ENCODE results near the gene CELSR2.

Gene CELSR2

GRCh38 chr1:109252167-109252892, 3.0 kb downstream of the CELSR2 start:
- no peak for DNase-seq

- DNase-seq = no peak
These were observed 3.8 kb downstream of the CELSR2 start for GRCh38 chr1:109252893-109253802.

GRCh38 chr1:109253803-109254620, 4.7 kb downstream of the CELSR2 start:
- DNase-seq = no peak

DNA sequence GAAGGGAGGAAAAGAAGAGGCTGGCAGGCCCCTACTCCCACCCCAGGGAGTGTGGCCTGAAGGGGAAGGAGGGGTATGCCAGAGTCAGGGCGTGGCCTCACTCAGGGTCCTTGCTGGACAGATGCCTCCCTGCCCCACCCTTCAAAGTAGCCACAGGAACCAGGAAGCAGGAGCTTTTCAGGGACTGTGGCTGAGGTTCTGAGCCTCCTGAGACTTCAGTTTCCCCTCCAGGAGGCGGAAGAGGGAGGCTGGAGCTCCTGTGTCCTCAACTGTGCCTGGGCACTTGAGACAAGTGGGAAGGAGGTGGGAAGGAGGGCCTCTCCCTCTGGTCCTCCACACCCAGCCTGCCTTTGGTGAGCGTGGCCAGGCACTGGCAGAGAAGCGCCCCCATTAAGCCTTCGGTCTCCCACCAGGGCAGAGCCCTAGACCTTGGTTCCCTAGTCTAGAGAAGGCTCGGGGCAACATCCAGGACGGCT, 5.3 kb downstream of the CELSR2 start:
- no peak for DNase-seq

- DNase-seq = no peak
These were observed 5.8 kb downstream of the CELSR2 start for GRCh38 chr1:109255097-109255651.

DNA sequence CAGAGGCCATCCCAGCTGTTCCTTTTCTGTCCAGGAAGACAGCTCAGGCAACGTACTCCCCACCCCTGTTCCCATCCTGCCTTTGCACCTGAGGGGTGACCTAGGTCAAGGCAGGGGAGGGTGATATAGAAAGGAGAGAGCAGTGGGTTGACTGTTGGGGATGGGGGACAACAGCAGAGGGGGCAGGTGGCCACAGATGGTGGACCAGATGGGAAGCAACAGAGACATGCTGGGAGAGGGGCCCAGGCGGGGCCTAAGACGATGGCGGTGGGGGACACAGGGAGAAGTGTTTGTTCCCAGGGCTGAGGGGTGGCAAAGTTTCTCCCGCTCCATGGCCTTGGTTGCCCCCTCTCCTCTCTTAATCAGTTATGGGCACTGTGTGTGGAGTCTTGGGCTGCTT, 6.3 kb downstream of the CELSR2 start:
- DNase-seq = no peak

DNA sequence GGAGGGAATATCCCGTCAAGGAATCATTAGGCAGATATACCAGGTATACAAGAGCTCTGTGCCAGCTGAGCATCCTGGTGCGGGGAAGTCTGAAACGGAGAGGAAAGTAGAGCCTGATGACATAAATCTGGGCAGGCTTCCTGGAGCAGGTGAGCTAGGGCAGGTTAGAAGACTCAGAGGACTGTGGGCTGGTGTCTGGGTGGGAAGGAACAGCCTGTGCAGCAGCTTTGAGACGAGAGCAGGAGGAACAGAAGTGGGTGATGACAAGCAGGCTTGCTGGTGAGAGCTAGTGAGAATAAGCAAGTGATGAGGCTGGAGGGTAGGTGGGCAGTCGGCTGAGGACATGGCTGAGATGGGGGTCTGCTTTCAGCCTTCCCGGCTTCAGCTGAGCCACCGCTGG, 6.7 kb downstream of the CELSR2 start:
- DNase-seq = no peak

GRCh38 chr1:109256971-109257681, 7.8 kb downstream of the CELSR2 start:
- DNase-seq = no peak

DNA sequence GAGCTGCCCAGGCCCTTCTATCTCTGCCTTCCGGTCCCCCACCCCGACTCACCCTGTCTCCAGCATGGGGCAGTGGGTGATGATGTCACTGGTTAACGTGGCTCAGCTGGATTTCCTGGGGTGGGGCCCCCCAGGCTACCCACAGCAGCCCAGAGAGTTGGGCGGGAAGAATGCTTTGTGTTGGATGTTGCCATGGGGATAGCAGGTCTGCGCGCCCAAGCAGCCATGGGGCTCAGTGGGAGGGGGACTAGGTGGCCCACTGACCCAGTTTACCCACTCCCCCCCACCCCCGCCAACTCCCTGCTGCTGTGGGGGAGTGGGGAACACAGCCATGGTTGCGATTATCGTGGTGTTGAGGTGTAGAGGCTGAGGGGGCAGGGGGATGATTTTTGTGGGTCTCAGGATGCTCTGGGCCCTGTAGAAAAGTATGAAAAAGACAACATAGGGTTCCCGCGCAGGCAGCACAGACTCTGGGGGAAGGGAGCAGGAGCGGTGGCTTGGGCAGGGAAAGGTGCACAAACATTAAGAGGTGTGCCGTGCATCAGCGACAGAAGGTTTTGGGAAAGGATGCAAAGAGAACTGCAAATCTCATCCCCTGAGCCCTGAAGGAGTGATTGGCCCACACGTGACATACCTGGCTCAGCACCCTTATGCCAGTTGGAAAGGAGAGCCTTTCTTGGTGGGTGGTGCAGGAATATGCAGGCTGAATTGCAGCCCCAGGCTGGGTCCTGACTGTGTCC, 8.5 kb downstream of the CELSR2 start:
- no peak for DNase-seq

GRCh38 chr1:109258481-109259466, 9.4 kb downstream of the CELSR2 start:
- no peak for DNase-seq

- DNase-seq = no peak
These were observed 10.6 kb downstream of the CELSR2 start for GRCh38 chr1:109259674-109260557.

GRCh38 chr1:109261006-109261405, 11.7 kb downstream of the CELSR2 start:
- no peak for DNase-seq

- DNase-seq = no peak
These were observed 12.2 kb downstream of the CELSR2 start for GRCh38 chr1:109261578-109261977.

GRCh38 chr1:109262231-109263055, 13.1 kb downstream of the CELSR2 start:
- no peak for DNase-seq

DNA sequence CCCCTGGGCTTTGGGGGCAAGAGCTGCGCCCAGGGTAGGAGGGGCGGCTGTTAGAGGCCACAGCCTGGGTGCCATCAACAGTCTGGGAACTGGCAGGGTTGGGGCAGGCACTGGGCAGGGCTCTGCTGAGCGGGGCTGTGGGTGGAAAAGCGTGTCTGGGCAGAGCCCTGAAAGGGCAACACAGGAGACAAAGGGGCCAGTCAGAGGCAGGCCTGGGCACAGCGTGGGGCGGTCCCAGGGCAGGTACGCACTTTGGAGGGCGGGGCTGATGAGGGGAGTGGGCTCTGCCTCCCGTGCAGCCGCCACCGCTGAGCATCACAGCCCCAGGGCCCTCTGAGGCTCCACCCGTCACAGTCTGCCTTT, 13.9 kb downstream of the CELSR2 start:
- DNase-seq = no peak

DNA sequence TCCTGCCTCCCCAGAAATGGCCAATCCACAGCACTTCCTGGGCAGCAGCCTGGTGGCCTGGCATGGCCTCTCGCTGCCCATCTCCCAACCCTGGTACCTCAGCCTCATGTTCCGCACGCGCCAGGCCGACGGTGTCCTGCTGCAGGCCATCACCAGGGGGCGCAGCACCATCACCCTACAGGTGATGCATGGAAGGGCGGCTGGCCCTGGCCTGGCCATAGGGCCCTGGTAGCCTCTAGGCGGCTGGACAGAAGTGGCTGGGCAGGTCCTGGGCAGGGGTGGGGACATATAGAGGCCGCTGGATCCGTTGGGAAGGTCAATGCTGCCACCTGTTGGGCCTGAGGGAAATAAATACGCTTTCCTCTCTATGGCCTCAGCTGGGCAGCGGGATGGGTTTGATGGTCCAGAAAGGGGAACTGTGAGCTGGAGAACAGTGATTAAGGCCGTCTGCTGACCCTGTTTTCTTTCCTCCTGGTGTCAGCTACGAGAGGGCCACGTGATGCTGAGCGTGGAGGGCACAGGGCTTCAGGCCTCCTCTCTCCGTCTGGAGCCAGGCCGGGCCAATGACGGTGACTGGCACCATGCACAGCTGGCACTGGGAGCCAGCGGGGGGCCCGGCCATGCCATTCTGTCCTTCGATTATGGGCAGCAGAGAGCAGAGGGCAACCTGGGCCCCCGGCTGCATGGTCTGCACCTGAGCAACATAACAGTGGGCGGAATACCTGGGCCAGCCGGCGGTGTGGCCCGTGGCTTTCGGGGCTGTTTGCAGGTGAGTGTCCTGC, 14.4 kb downstream of the CELSR2 start:
- peak; percentile 64 for DNase-seq

- DNase-seq = no peak
These were observed 15.0 kb downstream of the CELSR2 start for GRCh38 chr1:109264379-109264755.

Data from activated CD4-positive, alpha-beta T cell treated with anti-CD3 and anti-CD28 coated beads for 1 hour (primary cell).